UCSD-AML1 (cell line): ENCODE measurements around the gene KSR1.

ENCODE experiments used
- DNase-seq: peaks from one replicate; lab custom pipeline; 2025; ENCODE audit not compliant: unreplicated experiment; lab: John Stamatoyannopoulos, UW

The KSR1 gene

DNA sequence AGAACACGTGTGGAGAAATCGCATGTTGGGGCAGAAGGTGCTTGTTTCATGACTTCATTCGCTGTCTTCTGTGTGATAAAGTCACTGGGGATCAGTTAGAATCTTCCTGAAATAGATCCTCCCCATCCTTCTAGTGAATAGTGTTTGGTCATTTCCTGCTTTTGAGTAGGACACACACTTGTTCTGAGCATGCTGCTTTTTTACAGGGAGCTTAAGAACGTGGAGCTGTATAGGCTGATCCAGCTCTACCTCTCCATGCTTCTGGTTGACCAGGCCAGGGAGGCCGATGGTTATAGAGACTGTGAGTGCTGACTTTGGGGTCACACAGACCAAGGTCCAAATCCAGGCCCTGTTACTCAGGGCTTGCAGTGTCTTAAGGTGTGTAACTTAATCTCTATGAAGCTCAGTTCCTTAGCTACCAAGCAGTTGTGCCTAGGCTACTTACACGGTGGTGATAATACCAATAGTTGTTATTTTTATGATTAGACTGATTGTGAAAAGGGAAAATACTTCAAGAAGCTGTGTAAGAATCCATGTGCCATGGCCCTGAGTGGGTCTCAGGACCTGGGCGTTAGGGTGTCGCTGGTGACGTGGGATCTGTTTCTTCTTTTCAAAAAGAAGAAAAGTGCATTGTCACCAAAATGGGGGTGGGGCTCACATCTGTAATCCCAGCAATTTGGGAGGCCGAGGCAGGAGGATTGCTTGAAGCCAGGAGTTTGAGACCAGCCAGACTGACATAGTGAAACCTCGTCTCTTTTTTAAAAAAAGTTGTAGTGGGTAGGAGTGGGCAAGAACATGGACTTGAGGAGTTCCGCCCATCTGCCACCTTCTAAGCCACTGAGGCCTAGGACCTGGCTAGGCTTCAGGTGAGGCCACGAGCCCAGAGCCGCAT is 110.7 kb downstream of the KSR1 start:
- no peak for DNase-seq

DNA sequence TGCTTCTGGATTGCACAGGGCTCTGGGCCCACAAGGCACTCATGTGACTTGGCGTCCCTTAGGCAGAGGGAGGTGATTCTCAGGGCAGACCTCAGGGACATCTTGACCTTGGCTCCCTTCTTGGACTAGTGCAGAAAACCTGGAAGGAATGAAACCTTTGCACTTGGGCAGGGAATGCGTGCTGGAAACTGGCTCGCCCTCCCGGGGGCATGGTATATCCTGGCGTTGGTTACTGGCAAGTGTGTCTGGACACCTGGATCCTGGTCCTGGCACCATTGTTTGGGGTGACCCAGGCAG is 111.3 kb downstream of the KSR1 start:
- DNase-seq: no peak

DNA sequence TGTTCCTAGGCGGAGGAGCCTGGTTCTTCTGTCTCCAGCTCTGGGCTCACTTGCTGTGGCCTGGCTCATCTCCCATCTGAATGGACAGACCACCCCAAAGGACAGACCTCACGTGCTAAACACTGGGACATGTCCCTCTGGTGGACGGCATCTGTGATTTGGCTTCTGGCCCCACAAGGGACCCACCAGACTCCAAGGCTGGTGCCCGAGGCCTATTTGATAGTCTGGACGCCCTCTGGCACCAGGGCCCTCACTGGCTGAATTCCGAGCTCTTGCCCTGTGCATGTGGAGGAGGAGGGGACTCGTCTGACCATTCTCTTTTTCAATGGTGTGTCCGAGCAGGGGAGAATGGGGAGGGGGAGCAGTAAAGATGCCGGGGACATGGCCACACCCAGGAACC is 112.0 kb downstream of the KSR1 start:
- no peak for DNase-seq

DNA sequence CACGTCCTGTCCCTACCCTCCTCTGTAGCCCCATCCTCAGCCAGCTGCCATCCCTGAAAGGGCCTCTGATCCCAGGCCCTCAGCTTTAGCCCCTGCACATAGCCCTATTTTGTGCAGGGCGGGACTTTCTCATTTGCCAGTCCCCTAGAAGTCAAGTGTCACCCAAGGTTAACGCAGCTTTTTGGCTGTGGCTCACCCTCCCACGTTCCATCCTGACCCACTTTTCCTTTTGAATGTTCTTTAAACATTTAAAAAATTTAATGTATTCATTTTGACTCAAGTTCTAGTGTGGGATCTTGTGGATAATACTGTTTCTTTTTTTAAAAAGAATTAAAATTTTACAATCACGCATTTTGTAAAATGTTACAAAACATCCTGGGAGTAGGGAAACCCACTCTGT is 112.6 kb downstream of the KSR1 start:
- DNase-seq: no peak

DNA sequence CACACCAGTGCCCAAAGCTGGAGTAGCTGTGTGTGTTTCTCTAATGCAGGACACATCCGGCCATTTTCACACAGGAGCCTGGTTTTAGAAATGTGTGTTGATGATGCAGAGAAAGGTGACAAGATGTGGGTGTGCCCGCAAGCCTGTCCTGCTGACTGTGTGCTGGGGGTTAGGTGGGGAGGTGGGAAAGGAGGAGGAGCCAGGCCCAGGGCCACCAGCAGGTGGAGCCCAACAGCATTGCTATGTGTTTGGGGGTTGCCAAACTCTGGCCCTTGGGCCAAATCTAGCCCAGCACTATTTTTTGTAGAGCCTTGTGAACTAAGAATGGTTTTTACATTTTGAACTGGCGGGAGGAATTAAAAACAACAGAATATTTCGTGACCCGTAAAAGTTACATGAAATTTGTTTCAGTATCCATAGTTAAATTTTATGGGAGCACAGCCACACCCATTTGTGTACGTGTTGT is 113.0 kb downstream of the KSR1 start:
- DNase-seq: peak; percentile 39

DNA sequence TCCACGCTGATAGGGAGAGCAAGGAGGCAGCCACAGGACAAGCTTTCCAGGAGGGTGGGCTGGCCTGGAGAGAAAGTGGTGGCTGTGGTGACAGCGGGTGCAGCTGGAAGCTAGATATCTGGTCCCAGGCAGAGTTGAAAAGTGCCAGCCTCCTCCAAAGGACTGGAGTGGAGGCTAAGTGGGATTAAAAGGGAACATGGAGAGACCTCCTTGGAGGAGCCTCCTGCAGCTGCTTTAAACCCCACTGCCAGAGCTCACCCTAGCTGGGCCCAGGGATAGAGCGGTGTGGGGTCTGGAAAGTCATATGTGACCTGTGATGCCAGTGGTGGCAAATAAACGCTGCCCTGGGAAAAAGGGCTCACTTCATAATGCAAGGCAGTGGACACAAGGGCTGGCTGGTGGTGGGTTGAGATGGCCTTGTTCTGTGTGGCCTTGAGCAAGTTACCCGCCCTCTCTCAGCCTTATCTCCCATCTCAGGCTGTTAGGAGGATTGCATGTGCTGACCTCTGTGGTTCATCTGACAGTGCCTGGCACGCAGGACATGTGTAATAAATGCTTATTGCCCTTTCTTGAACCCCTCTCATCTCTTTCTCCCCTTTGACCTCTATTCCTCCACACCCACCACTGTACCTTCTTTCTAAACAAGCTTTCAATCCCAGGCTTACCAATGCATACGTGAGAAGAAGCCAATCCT is 113.8 kb downstream of the KSR1 start:
- DNase-seq: no peak

DNA sequence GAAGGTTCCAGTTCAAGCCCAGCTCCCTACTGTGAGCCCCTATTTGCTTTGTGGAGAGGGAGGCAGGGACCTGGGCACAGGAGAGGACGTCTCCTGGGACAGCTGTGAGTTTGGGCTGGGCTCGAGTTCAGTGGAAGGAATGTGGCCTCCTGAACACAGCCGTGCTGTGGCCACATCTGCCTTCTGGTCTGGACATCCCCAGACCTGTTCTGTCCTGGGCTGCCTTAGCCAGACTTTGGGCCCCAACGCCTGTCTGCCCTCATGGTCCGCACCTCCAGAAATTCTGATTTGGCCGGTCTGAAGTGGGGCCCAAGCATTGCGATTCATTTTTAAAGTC is 114.3 kb downstream of the KSR1 start:
- DNase-seq: no peak

DNA sequence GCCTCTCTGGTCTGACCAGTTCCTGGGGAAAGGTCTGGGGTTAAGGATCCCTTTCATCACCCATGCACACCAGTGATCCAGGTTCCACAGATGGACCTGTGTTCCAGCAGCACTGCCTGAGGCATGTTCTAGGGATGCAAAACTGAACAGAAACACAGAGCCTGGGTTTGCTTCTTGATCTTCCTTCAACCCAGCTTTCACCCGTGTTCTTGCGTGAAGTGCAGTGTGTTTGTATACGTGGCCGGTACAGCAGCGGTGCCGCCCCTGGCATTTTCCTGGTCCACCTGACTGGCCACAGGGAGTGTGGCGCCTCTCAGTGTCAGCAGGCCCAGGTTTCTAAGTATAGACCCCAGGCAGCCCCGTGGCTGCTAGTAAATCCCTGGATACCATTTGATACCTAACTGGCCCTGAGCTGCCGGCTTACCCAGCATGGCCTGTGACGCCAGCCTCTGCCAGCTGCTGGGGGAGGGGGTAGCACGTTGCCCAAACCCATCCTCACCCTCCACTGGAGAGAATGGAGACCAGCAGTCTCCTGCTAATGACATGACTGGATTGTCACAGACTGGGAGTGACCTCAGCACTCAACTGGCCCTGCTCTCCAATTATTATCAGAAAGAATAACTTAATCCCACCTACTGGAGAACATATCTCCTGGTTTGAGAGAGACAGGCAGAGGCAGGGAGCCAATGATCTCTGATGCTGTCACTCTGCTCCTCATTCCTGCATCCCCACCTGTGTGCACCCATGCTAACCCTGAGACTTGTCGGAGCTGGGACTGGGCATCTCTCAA is 115.5 kb downstream of the KSR1 start:
- no peak for DNase-seq

DNA sequence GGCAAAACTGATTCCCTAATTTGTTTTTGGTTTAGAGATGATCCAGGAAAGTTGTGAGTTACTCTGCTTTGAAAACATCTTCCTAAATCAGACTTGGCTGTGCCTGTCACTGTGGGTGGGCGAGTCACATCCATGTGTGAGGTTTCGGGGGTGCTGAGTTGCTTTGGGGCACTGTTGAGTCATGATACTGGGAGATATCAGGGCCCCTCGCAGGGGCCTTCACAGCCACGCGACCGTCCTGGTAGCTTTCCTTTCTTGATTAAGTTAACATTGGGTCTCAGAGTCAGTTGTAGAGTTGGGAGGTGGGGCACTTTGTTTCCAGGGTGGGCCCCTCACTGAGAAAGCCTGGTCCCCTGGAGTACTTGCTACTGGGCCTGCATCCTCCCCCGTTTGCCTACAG is 116.4 kb downstream of the KSR1 start:
- DNase-seq: no peak

DNA sequence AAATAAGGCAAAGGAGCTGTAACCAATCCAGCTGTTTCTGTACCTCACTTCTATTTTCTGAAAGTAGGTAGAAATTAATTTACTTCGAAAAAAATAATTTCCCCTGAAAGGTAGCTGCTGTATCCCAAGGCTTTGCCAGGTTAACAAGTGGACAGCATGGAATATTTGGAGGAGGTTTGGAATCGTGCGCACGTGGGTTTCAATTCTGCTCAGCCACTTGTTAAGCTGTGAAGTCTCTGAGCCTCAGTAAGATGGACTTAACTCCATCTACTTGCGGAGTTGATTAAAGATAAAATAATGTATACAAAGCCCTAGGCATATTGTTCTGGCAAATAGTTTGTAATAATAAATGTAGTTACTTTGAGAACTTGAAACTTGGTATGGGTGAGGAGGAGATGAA is 117.3 kb downstream of the KSR1 start:
- no peak for DNase-seq

DNA sequence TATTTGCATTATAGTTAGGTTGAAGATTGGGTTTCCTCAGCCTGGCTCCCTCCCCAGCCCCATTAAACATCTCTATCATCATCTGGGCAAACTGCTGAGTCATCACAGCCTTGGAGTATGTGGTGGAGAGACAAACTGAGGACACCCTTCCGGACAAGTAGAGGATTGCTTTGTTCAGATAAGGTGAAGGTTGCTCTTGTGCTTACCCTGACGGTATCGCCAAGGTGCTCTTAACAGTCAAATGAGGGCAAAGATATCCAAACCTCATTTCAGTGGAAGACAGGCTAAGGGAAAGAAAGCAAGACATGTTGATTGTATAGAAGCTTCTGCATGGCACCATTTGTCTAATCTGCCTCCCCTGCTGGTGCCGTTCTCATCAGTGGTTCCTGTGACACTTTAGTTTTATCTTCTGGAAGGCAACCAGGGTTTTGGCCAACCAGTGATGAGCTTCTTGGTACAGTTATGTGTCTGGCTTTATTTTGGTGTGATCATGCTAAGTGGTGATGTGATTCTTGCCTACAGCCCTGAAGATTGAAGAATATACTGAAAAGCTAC is 117.8 kb downstream of the KSR1 start:
- no peak for DNase-seq

DNA sequence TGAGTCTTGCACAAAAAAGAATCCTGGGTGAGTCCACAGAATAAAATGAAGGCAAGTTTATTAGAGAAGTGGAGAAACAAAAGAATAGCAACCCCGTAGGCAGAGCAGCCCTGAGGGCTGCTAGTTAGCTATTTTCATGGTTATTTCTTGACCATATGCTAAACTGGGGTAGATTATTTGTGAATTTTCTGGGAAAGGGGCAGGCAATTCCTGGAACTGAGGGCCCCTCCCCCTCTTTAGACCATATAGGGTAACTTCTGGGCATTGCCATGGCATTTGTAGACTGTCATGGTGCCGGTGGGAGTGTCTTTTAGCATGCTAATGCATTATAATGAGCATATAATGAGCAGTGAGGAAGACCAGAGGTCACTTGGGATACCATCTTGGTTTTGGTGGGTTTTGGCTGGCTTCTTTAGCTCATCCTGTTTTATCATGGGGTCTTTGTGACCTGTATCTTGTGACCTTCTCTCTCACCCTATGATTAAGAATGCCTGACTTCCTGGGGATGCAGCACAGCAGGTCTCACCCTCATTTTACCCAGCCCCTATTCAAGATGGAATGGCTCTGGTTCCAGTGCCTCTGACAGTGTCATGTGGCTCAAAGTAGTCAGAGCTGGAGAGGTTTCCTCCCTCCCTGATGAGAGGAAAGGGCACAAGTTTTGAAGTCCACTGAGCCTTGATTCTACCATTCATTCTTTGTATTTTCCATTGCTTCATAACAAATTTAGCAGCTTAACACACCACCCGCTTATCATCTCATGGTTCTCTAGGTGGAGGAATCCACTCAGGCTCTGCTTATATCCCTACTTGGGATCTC is 119.1 kb downstream of the KSR1 start:
- no peak for DNase-seq

DNA sequence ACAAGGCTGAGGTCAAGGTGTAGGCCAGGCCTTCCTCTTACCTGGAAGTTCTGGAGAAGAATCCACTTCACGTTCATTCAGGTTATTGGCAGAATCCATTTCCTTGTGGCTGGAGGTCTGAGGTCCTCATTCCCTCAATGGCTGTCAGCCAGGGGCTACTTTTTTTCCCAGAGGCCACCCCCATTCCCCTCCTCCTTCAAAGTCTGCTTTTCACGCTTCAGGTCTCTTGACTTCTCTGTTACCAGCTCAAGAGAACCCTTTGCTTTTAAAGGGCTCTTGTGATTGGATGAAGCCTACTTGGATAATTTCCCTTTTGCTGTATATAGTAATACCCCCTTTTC is 119.6 kb downstream of the KSR1 start:
- no peak for DNase-seq

DNA sequence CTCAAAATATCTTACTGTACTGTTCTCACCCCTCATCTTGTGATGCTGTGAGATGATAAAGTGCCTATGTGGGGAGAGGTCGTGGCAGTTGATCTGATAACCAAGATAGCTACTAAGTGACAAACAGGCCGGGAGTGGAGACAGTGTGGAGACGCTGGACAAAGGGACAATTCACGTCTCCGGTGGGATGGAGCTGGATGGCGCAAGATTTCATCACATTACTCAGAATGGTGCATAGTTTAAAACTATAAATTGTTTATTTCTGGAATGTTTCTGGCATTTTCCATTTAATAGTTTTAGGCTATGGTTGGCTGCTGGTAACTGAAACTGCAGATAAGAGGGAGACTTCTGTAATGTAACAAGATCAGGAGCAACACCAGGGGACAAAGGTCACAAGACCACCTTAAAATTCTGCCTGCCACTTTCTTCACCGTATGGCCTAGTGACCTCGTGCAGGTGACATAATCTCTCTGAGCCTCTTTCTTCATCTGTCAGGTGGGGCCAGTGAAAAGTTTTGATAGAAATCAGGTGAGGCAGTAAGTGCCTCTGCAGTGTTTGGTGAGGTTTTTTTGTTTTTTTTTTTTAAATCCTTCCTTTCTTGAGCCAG is 120.3 kb downstream of the KSR1 start:
- DNase-seq: no peak

DNA sequence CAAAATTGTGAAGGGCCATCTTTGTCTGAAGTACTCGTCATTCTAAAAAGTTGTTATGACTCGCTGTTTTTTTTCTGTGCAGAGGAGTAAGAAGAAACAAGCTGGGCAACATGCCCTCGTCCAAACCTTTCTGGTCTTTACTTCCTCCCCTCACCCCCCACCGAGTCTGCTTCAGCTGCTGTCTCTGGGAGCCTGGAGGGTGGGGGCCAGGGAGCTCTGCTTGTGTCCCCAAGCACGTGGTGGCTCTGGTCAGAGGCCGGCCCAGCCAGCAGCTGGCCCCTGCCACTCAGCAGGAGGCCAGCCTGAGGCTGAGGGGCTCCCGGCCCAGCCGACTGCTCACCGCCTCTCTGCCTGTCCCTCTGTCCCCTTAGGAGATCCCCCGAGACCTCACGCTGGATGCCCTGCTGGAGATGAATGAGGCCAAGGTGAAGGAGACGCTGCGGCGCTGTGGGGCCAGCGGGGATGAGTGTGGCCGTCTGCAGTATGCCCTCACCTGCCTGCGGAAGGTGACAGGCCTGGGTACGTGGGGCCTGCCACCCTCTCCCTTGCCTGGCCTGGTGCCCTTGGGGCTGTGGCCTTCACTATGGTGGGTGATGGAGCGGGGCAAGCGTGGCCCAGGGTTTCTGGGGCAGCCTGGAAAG is 121.0 kb downstream of the KSR1 start:
- no peak for DNase-seq

DNA sequence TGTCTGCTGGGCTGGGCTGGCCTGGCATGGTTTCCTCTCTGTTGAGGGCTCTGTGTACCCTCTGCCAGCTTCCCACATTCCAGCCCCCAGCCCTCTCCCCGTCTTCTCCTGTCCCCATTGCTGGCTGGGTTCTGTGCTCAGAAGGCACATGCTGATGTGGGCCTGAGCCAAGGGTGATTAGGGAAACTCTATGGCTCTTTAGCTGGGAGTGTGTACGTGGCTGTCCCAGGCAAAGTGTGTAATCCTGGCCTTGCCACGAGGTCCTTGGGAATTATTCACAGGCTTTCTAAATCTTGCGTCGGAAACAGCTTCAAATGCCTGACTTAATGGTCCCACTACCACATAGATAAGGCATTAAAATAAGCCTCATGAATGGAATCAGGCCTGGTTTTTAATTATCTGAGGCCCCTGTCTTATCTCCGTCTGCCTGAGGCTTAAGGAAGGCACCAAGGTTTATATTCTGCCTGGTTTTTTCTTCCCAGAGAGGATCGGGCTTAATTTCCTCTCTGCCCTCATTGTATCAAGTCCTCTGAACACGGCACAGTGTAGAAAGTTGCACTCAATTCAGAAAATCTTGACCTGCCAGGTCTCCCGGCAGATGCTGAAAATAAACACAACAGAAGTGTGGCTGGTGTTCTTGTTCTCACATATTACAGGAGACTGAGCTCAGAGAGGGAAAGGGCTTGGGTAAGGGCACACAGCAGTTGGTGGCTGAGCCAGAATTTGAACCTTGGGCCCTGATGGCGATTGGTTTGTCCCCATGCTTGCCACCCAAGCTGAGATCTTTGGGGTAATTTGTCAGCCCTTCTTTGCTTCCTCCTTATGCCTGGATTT is 121.9 kb downstream of the KSR1 start:
- DNase-seq: no peak

DNA sequence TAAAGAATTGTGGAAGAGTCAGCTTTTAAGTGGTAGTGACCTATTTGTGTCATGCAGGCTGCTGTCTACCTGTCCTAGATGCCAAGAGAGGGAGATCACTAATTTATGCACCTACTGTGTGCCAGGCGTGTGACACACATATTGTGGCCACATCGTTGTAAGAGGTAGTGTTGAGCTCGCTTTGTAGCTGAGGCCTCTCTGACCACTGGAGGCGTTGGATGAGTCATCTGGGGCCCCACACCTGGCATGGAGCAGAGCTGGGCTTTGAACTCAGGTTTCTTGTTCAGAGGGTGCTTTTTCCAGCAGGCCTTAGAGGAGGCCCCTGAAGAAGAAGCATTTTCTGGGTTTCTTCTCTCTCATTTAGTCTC is 122.5 kb downstream of the KSR1 start:
- no peak for DNase-seq

DNA sequence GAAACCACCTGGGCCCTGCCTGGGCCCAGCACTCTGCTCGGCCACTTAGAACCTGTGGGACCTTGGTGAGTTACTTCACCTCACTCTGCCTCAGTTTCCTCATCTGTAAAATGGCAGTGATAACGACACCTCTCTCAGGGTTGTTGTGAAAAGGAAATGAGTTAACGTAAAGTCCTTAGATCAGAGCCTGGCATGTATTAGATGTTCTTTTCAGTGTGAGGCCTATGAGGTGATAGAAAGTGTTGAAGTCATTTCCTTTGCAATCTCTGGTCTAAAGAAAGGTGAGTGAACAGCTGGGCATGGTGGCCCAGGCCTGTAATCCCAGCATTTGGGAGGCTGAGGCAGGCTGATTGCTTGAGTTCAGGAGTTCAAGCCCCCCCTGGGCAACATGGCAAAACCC is 123.1 kb downstream of the KSR1 start:
- DNase-seq: no peak

DNA sequence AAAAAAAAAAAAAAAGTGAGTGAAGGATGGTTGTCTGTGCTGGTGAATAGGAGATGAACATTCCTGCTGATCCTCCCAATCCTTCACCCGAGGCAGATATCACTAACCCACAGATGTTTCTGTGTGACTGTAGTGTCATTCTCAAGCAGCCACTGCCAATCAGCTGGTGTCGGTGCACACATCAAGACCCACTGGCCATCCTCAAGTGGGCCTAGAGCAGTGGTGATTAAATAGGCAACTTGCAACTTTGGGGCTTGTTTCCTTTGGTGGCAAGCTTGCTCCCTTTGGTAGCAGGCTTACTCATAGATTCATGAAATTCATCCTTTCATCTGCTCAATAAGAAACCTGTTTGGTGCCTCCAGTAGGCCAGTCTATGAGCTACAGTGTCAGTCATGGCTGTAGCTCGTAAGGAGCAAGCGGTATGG is 123.7 kb downstream of the KSR1 start:
- DNase-seq: no peak
